ENCODE results near the gene RSKR. TPM values are rescaled to one million over a fixed set of nuclear protein-coding genes. Genes with fewer than 3 reads are reported as not detected.

Gene RSKR
- total and polyA plus RNA-seq, 9 of the 15 experiments (the other 6 are each of a cell fraction or from before 2014, with no cell fraction given) = 1.4 to 42.3 (median 16.2) TPM

DNA sequence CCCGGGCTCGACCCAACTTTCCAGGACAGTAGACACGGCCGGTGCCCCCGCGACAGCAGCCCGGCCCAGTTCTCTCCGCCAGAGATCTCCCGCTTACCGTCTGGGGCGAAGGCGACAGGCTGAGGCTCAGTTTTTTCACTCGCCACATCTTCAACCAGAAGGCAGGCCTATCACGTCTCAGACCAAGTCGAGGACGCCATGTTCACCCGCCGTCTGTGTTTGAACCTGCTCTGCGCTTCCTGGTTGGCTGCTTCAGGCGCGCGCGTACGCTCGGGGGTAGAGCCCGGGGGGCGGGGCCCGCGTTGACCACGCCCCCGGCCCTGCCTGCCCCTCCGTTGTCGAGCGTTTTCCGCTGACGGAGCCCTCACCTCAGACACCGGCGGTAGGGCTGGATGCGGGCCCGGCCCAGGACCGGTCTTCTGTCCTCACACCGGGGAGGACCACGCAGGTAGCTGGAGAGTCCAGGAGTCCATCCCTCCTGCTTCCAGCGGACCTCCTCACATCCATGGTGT lies 15.1 kb downstream of the RSKR start, which contains the start of gene SPAG5 (continued):
- TF ChIP-seq, protein P1, sequence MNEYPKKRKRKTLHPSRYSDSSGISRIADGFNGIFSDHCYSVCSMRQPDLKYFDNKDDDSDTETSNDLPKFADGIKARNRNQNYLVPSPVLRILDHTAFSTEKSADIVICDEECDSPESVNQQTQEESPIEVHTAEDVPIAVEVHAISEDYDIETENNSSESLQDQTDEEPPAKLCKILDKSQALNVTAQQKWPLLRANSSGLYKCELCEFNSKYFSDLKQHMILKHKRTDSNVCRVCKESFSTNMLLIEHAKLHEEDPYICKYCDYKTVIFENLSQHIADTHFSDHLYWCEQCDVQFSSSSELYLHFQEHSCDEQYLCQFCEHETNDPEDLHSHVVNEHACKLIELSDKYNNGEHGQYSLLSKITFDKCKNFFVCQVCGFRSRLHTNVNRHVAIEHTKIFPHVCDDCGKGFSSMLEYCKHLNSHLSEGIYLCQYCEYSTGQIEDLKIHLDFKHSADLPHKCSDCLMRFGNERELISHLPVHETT (CRISPR knock-in tag; conservative IDR thresholded peaks at IDR 0.05 in 1 of 2, IDR thresholded peaks at IDR 0.05 in 1 of 2) = no peak
- TF ChIP-seq, protein P2, sequence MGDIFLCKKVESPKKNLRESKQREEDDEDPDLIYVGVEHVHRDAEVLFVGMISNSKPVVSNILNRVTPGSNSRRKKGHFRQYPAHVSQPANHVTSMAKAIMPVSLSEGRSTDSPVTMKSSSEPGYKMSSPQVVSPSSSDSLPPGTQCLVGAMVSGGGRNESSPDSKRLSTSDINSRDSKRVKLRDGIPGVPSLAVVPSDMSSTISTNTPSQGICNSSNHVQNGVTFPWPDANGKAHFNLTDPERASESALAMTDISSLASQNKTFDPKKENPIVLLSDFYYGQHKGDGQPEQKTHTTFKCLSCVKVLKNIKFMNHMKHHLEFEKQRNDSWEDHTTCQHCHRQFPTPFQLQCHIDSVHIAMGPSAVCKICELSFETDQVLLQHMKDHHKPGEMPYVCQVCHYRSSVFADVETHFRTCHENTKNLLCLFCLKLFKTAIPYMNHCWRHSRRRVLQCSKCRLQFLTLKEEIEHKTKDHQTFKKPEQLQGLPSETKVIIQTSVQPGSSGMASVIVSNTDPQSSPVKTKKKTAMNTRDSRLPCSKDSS (IDR thresholded peaks at IDR 0.05; ENCODE audit: low read depth, partially characterized antibody) = no peak
- TF ChIP-seq CREM (IDR thresholded peaks at IDR 0.05; ENCODE audit: low read depth) = peak; percentile 84
- TF ChIP-seq NCOR1 (IDR thresholded peaks at IDR 0.05) = no peak
- TF ChIP-seq NONO (IDR thresholded peaks at IDR 0.05; ENCODE audit: low read depth in 2 of 2, low read length in 1 of 2) = no peak
- no peak for TF ChIP-seq ZNF224 (CRISPR knock-in tag; IDR thresholded peaks at IDR 0.05)
- no peak for TF ChIP-seq ETV6 (IDR thresholded peaks at IDR 0.05; ENCODE audit: borderline replicate concordance in 1 of 2, low read depth in 2 of 2, low read length in 1 of 2)
- no peak for TF ChIP-seq ETV6 (CRISPR knock-in tag; IDR thresholded peaks at IDR 0.05; ENCODE audit: borderline replicate concordance)
- TF ChIP-seq CBFA2T2 (conservative IDR thresholded peaks at IDR 0.05) = no peak
- no peak for TF ChIP-seq FOS (IDR thresholded peaks at IDR 0.05; ENCODE audit: extremely low read depth, insufficient read length)
- TF ChIP-seq MTA2 (IDR thresholded peaks at IDR 0.05; ENCODE audit: low read depth) = no peak
- no peak for TF ChIP-seq ZNF551 (CRISPR knock-in tag; IDR thresholded peaks at IDR 0.05)
- TF ChIP-seq, protein P3, sequence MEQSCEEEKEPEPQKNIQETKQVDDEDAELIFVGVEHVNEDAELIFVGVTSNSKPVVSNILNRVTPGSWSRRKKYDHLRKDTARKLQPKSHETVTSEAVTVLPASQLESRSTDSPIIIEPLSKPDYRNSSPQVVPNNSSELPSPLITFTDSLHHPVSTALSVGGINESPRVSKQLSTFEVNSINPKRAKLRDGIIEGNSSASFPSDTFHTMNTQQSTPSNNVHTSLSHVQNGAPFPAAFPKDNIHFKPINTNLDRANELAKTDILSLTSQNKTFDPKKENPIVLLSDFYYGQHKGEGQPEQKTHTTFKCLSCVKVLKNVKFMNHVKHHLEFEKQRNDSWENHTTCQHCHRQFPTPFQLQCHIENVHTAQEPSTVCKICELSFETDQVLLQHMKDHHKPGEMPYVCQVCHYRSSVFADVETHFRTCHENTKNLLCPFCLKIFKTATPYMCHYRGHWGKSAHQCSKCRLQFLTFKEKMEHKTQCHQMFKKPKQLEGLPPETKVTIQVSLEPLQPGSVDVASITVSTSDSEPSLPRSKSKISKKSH (CRISPR knock-in tag; IDR thresholded peaks at IDR 0.05) = no peak
- no peak for TF ChIP-seq ZNF212 (CRISPR knock-in tag; IDR thresholded peaks at IDR 0.05)
- TF ChIP-seq FUS (optimal IDR thresholded peaks at IDR 0.05; ENCODE audit: low read depth, low read length) = no peak
- TF ChIP-seq NCOA6 (IDR thresholded peaks at IDR 0.05) = 0 out of 2 replicates have a peak, but pooled peaks have one; percentile 44
- TF ChIP-seq ZNF347 (CRISPR knock-in tag; IDR thresholded peaks at IDR 0.05; ENCODE audit: low read depth) = no peak
- 0 out of 2 replicates have a peak, but pooled peaks have one; percentile 5 for TF ChIP-seq RAD51 (IDR thresholded peaks at IDR 0.05; ENCODE audit: borderline replicate concordance, low read depth)
- peak; percentile 34; the same call in 1 of the 2 replicates for TF ChIP-seq ATF1 (CRISPR knock-in tag; IDR thresholded peaks at IDR 0.05)
- TF ChIP-seq ATF1 (tag; IDR thresholded peaks at IDR 0.05) = peak; percentile 86
- TF ChIP-seq ZNF232 (CRISPR knock-in tag; IDR thresholded peaks at IDR 0.05) = no peak
- no peak for TF ChIP-seq TSC22D4 (tag; IDR thresholded peaks at IDR 0.05)
- TF ChIP-seq TOE1 (IDR thresholded peaks at IDR 0.05; ENCODE audit: borderline replicate concordance) = 0 out of 2 replicates have a peak, but pooled peaks have one; percentile 46
- peak; percentile 3; the same call in 1 of the 2 replicates for TF ChIP-seq TOE1 (CRISPR knock-in tag; IDR thresholded peaks at IDR 0.05; ENCODE audit: borderline replicate concordance, low read depth)
- TF ChIP-seq, protein P4, sequence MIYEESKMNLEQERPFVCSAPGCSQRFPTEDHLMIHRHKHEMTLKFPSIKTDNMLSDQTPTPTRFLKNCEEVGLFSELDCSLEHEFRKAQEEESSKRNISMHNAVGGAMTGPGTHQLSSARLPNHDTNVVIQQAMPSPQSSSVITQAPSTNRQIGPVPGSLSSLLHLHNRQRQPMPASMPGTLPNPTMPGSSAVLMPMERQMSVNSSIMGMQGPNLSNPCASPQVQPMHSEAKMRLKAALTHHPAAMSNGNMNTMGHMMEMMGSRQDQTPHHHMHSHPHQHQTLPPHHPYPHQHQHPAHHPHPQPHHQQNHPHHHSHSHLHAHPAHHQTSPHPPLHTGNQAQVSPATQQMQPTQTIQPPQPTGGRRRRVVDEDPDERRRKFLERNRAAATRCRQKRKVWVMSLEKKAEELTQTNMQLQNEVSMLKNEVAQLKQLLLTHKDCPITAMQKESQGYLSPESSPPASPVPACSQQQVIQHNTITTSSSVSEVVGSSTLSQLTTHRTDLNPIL (CRISPR knock-in tag; IDR thresholded peaks at IDR 0.05) = no peak

Measured in K562 (cell line).